NB4 (cell line): ENCODE results near the gene KAZALD1.

Experiments used
- MYC ChIP-seq: IDR thresholded peaks from 2 replicates; pipeline ENCODE4 v1.6.1; 2011; ENCODE audit warnings: low read depth, low read length
- POLR2A ChIP-seq: IDR thresholded peaks from 2 replicates; pipeline ENCODE4 v1.6.1; 2011; ENCODE audit warnings: mild to moderate bottlenecking; ENCODE audit not compliant: insufficient read length; ENCODE audit errors: extremely low read depth
- TF ChIP-seq, protein P1 (sequence below): IDR thresholded peaks from one replicate; pipeline ENCODE4 v1.5.1; 2012; ENCODE audit warnings: low read depth, low read length
- TF ChIP-seq, protein P2 (sequence below): IDR thresholded peaks from 2 replicates; pipeline ENCODE4 v1.6.1; 2011; ENCODE audit warnings: low read depth, low read length

DNA sequence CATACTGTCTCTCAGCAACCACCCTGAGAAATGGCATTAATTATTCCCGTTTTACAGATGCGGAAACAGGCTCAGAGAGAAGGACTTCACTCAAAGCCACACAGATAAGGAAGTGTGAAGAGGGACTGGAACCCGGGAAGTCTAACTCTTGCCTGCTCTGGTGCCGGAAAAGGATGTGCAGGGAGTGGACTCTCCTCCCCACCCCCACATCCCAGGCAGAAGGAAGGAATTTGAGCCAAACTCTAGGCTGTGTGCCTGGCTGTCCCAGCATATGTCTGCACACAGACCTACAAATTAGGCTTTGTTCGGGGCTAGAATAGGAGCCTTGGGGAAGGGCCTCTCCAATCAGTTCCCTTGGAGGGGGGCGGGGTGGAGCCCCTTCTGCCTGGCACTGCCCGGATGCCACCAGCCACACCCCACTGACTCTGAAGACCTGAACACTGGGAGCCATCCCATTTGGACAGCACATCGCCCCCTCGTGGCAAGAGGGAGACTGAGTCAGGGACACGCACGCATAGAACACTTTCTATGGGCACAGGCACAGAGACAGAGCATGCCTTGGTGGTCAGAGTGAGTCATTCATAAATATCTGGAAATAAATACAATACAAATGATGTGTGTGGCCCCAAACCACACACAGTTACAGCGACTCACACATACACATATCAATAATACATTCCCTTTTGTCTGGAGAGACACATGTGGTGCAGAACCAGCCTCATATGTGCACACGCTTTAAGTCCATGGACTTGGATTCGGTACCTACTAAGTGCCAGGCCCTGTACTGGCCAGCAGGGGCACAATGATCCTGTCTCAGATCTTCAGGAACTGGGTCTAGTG, 49.0 kb upstream of the KAZALD1 start:
- TF ChIP-seq, protein P1, sequence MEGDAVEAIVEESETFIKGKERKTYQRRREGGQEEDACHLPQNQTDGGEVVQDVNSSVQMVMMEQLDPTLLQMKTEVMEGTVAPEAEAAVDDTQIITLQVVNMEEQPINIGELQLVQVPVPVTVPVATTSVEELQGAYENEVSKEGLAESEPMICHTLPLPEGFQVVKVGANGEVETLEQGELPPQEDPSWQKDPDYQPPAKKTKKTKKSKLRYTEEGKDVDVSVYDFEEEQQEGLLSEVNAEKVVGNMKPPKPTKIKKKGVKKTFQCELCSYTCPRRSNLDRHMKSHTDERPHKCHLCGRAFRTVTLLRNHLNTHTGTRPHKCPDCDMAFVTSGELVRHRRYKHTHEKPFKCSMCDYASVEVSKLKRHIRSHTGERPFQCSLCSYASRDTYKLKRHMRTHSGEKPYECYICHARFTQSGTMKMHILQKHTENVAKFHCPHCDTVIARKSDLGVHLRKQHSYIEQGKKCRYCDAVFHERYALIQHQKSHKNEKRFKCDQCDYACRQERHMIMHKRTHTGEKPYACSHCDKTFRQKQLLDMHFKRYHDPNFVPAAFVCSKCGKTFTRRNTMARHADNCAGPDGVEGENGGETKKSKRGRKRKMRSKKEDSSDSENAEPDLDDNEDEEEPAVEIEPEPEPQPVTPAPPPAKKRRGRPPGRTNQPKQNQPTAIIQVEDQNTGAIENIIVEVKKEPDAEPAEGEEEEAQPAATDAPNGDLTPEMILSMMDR: peak; percentile 91
- TF ChIP-seq POLR2A: no peak
- TF ChIP-seq, protein P2, sequence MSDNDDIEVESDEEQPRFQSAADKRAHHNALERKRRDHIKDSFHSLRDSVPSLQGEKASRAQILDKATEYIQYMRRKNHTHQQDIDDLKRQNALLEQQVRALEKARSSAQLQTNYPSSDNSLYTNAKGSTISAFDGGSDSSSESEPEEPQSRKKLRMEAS: no peak; the same call in 1 of the 2 replicates
- no peak for TF ChIP-seq MYC
